ENCODE results near the gene FAM171A2.
"Not testable (repeated sequence)": the region's sequence is repeated elsewhere in the genome, so short reads cannot be mapped to it uniquely, and the experiment has no call there.

FAM171A2 gene

DNA sequence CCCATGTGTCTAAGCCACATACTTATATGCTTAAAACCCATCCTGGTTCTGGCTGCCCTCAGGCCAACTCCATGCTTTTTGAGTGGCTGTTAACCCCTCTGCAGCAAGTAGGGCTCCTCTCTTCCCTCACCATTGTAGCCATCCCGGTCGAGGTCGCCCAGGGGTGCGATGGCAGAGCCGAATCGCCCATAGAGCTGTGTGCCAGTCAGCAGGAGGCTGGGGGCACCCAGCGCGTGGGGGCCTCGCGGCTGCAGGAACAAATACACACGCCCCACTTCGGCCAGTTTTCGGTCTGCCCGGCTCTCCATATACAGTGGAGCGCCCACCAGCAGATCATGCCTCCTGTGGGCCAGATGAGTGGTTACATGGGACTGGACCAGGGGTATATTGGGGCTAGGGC lies 19.7 kb upstream of the FAM171A2 start:
- DNase-seq (ENCODE audit: low read depth), result no peak

DNA sequence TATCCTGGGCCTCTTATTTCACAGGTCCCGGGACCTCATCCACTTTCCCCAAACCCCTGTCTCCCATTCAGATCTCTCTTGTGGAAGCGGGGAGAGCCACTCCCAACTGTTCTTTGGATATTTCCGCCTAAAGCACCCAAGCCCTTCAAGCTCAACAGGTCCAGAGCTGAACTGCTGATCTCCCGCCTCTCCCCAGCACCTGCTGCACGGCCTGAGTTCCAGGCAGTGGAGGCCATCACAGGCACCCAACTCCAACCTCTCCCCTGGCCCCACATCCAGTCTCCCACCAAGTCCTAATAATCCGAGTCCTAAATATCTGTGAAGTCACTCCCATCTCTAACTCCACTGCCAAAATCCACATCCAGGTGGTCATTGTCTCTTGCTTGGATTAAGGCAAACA lies 19.3 kb upstream of the FAM171A2 start:
- no peak for DNase-seq (ENCODE audit: low read depth)

DNA sequence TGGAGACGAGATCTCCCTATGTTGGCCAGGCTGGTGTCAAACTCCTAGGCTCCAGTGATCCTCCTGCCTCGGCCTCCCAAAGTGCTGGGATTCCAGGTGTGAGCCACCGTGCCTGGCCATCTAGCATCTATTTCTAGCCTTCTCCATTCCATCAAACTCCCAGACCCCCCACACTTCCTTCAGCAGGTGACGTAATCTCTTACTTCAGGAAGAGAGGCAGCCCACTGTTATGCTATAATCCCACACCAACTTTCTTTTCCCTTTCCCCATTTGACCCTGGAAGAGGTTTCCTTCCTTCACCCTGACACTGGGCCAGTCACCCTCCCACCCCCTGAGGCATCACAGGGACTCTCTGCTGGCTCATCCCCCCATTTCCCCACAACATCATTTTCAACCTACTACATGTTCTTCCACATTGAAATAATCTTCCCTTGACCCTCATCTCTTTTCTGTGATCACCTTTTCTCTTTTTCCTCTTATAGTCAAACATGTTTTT lies 18.2 kb upstream of the FAM171A2 start:
- DNase-seq (ENCODE audit: low read depth), result no peak

DNA sequence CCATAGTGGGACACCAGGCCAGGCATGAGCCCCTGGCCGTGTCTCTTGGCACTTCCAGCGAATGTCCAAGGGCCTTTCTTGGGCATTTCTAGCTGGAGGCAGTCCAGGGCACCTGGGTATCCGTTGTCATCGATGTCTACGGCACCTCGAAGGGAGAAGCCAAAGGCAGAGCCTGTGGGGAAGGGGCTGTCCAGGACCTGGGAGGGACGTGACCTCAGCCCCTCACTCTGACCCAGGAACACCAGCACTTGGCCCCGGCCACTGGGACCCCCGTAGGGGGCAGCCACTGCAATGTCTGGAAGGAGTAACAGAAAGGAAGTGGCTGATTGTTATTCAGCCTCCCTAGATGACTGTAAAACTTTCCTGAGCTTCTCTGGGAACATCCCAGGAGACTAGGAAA lies 17.1 kb upstream of the FAM171A2 start:
- DNase-seq (ENCODE audit: low read depth), result no peak

GRCh38 chr17:44379887-44380286 lies 16.2 kb upstream of the FAM171A2 start:
- DNase-seq (ENCODE audit: low read depth), result no peak

DNA sequence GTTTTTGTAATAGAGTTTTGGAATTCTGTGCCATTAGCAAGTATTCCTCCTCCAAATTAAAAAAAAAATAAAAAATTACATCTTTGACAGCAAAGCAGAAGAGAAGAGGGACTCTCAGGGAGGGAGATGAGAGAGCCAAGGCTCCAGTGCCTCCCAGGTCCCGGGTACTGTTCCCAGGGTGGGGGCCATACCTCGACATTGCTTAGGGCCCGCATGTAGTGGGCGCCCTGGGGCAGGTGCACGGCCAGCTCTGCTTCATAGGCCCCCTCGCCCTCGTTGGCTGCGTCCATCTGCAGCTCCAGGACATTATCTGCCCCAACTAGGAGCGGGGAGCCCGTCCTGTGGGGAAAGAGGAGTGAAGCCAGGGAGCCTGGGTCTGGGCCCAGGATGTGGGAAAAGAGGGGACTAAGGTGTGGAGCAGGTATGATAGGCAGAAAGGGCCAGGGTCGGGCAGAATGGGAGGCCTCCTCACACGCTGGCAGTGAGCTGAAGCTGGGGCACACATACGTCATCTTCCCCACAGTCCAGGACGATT lies 14.6 kb upstream of the FAM171A2 start:
- no peak for DNase-seq (ENCODE audit: low read depth)

GRCh38 chr17:44376779-44377178 lies 13.1 kb upstream of the FAM171A2 start:
- DNase-seq (ENCODE audit: low read depth), result no peak

DNA sequence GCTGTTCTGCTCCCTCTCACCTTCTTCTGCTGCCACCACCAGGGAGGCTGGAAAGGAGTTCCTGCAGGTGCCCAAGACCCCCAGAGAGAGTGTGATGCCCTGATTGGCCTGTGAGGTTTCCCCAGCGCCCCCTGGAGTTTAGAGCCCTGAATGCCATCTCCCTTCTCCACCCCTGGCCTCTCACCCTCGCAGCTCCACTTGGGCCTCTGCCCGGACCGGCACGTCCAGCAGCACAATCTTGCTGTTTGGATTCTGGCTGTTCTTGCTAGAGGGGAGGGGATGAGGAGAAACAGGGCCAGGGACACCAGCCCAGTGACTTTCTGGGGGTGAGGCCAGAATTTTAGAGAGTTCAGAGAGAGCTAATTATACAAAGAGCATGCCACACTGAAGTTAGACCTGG lies 12.5 kb upstream of the FAM171A2 start:
- no peak for DNase-seq (ENCODE audit: low read depth)

DNA sequence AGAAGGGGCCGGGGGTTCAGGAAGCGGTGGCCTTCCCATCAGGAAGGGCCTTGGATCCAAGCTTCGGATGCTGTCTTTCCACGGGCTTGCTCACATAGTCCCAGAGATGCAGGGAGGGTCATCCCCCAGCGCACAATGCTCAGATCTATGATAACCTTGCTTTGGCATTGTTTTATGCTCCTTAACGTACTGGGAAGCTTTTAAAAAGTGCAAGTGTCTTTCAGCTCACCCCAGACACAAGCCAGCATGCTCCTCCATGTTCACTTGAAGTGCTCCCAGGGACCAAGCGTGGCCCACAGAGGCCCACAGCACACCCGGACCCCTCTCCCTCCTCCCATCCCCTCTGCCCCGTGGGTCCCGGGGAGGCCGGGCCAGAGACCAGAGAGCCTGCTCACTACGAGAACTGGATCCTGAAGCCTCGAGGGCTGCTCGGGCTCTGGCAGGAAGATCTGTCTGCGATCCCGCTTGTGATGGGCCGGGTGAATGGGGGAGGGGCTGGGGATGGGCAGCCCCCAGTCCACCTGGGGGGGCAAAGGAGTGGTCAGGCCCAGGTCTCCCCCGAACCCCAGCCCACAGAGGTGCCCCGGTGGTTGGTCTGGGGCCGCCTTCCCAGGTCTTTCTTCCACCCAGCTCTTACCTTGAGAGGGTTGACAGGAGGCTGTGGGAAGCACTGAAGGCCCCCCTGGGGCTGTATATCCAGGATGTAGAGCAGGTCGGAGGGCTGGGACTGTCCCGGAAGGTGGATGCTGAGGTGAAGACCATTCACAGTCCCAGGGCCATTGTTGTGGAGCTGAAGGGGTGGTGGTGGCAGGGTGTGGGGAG lies 11.8 kb upstream of the FAM171A2 start:
- no peak for DNase-seq (ENCODE audit: low read depth)

DNA sequence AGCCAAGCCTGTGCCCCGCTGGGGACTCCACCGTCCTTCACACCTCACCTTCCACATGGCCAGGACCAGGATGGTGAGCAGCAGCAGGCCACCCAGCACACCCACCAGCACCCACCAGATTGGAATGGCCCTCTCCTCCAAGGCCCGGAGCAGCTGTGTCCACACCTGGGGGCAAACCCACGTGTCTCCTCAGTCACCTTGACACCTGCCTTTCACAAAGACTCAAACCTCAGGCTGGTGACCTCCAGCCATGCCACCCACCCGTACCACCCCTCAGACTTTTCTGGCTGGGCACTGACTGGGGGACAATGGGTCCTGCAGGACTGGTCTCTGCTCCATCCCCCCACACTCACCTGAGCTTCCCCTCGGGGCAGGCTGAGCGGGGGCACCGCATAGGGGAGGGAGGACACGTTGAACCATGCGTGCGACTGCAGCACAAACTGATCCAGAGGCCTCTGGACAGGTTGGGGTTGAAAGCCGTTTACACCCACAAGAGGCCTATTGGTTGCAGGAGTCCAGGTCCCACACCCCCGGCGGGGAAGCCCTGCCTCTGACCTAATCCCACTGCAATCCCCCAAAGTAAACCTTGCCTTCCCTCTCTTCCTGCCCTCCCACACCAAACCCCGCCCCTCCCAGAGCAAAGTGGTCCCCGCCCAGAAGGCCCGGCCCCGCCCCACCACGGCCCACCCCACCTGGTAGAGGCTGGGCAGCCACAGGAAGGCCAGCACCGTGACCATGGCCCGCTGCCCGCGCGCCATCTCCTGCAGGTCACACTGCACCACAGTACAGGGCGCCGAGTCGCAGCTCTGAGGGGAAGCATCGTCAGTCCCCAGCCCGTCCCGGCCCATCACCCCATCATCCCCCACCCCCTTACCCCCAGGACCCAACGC lies 10.9 kb upstream of the FAM171A2 start:
- no peak for DNase-seq (ENCODE audit: low read depth)

DNA sequence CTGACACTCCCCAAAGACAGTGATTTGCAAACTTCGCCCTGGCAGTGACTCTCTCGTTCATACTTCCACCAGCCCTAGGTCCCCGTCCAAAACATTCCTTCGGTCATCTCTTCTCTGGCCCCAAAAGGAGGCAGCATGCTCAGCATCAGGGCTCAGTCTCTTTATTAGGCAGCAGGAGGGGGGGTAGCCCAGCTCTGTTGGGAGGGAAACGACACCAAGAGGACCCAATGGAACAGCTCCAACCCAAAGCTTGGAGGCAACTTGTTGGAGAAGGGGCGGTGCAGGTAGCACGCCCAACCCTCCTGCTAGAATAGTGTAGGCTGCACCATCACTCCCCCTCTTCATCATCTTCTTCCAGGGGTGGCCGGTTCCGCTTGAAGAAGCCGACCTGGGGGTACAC lies 8.4 kb upstream of the FAM171A2 start:
- no peak for DNase-seq (ENCODE audit: low read depth)

DNA sequence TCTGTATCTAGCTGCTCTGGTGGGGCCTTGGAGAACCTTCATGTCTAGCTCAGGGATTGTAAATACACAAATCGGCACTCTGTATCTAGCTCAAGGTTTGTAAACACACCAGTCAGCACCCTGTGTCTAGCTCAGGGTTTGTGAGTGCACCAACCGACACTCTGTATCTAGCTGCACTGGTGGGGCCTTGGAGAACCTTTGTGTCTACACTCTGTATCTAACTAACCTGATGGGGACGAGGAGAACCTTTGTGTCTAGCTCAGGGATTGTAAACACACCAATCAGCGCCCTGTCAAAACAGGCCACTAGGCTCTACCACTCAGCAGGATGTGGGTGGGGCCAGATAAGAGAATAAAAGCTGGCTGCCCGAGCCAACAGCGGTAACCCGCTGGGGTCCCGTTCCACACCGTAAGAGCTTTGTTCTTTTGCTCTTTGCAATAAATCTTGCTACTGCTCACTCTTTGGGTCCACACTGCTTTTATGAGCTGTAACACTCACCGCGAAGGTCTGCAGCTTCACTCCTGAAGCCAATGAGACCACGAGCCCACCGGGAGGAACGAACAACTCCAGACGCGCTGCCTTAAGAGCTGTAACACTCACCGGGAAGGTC lies 5.9 kb upstream of the FAM171A2 start:
- DNase-seq (ENCODE audit: low read depth), result not testable (repeated sequence)

GRCh38 chr17:44368391-44369243 lies 5.0 kb upstream of the FAM171A2 start:
- not testable (repeated sequence) for DNase-seq (ENCODE audit: low read depth)

DNA sequence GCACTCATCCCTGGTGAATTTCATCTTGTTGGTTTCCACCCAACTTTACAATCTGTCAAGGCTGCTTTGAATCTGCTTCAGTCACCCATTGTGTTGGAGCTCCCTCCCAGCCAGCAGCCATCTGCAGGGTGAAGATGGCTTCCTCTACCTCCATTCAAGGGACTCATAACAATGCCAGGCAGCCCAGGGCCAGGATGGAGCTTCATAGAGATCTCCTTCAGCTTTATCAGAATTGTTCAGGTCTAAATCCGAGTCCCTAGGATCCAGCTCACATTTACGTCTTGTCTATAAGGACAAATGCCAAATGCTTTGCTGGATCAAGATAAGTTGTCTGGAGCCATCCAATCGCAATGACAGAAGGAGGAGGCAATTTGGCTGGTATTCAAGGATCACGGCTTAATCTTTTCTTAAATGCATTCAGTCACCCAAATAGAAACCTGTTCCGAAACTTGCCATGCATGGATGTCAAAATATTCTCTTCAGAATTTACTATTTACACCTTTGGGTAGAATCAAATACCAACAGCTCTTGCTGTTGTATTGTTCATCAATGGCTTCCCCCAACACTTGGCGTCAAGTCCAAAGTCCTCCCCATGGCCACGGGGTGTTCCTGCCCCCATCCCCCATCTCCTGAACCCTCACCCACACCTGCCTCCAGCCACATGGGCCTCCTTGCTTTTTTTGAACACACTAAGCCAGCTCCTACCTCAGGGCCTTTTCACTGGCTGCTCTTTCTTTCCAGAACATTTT lies 3.8 kb upstream of the FAM171A2 start:
- no peak for DNase-seq (ENCODE audit: low read depth)

DNA sequence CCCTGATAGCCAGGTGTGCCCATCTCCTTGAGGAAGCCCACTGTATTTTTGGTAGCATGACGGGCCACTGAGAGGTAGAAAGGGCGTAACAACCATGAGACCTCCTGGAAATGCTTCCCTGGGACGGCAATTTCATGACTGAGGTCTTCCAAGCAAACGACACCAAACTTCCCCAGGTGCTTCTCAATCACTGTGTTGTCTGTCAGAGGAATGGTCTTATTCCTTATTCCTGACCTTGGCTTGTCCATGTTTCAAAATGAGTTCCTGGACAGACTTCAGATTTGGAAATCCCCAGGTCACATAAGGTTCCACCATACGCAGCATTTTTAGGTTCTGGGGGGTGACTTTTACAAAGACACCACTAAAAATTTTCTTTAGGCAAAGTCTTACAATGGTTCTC lies 1.4 kb upstream of the FAM171A2 start:
- DNase-seq (ENCODE audit: low read depth), result not testable (repeated sequence)

DNA sequence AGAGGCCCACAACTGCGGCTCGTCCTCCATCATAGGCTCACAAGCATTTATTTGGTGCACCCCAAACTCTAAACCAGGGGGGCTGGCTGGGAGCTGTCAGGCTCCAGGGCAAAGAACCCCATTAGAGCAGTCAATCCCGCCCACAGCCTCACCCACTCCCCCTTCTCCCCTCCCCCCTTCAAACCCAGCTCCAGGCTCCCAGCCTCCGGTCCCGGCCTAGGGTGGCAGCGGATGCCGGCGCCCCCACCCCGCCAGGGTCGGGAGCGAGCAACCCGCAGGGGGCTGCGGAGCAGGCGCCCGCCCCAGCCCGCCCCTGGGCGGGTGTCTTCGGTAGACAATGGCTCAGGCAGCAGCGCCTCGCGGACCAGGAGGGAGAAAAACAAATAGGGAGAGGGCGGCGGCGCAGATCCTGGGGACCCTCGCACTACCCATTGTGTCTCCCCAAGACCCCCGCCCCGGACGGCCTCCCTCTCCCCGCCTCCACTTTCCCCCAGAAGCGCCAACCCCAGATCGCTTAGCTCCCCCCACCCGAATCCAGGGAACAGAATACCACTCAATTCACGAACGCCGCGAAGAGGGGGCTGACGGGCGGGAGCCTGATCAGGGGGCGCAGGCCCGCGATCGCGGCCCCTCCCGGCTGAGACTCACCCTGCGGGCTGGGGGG lies 572 bp downstream of the FAM171A2 start:
- DNase-seq (ENCODE audit: low read depth), result no peak

GRCh38 chr17:44362459-44362948 lies 1.1 kb downstream of the FAM171A2 start:
- DNase-seq (ENCODE audit: low read depth), result no peak

- no peak for DNase-seq (ENCODE audit: low read depth)
Observed at GRCh38 chr17:44361292-44362260, 2.1 kb downstream of the FAM171A2 start.

DNA sequence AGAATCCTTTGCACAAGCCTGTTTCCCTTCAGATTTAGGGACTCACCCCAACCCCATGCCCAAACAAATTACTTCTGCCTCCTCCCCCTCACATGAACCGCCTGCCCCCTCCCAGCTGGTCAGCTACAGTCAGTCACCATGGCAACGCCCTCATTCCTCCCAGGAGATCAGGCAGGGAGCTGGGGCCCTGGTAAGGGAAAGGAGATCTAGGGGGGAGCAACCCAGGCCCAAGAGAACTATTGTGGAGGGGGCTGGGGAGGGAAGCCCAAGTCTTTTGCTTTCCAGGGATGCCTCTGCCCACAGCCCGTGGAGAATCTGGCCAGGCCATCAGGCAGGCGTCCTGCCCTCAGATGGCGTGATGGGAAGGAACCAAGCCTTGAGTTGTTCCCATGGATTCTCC lies 2.8 kb downstream of the FAM171A2 start:
- no peak for DNase-seq (ENCODE audit: low read depth)

Measured in HS-5 (cell line).